ENCODE results near the gene FMN1.

Gene FMN1

GRCh38 chr15:33200903-33201302, 6.4 kb upstream of the FMN1 start:
- DNase-seq, result no peak

- no peak for DNase-seq
These were observed 5.9 kb upstream of the FMN1 start for GRCh38 chr15:33200444-33200843.

GRCh38 chr15:33198541-33198940, 4.0 kb upstream of the FMN1 start:
- DNase-seq, result no peak

DNA sequence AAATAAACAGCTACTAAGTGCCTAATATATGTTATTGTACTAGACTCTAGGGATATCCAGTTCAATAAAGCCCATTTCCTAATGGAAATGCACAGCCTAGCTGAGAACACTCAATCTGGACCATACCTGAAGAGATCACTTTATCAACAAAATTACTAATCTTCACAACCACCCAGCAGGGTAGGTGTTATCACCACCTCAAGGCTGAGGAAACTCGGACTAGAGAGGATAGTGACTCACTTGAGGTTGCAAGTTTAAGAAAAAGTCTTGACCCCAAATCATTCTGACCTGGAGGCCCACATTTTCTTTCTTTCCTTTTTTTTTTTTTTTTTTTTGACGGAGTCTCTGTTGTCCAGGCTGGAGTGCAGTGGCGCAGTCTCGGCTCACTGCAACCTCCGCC, 3.1 kb upstream of the FMN1 start:
- DNase-seq, result no peak

DNA sequence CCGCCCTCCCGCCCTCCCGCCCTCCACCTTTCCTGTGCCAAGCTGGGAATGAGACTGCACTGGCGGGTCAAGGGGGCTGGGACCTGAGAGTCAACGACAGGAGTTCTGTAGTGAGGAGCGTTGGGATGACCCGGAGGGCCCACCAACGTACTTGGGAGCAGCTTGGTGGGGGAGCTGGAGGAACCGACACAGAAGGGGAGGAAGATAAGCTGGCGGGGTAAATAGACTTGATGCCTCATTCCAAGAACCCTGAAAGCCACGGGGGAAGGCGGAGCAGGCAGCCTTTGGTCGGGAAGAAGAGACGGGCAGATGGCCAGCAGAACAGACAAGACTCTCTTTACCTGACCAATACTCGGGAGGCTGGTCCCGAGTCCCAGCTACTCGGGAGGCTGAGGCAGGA, 277 bp downstream of the FMN1 start:
- DNase-seq, result no peak

- DNase-seq, result no peak
These were observed 2.9 kb downstream of the FMN1 start for GRCh38 chr15:33191591-33191990.

DNA sequence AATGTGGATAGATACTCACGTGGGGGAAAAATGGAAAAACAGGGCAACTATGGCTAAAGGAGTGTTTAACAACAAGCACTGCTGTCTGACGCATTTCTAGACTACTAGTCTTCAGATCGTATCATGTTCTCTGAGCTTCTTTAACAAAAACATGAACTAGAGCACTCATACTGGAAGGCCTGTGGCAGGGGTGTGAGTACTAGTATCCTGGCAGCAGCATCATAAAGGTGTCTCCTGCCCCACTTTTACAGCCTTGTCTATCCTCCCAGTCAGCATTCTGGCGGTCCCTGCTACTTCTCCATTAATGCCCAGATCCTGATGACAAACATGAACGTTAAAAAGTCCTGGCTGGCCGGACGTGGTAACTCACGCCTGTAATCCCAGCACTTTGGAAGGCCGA, 4.0 kb downstream of the FMN1 start:
- no peak for DNase-seq

- no peak for DNase-seq
These were observed 5.8 kb downstream of the FMN1 start for GRCh38 chr15:33188641-33189257.

- no peak for DNase-seq
These were observed 6.4 kb downstream of the FMN1 start for GRCh38 chr15:33188159-33188558.

DNA sequence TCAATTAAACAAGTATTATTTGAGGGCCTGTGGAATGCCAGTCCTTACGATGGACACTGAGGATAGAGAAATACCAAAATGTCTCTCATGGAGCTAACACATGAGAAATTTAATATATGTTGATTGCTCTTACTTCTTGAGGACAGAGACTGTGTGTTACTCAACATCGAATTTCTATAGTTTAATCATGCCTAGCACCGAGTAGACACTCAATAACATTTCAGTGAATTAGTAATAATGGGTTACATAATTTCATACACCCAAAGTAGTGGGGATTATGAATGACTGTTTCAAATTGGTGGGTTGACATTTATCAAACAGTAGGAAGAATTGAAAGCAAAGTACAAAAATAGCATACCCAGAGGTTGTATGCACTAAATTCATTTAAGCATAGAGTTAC, 11.2 kb downstream of the FMN1 start:
- no peak for DNase-seq

GRCh38 chr15:33182926-33183325, 11.6 kb downstream of the FMN1 start:
- no peak for DNase-seq

DNA sequence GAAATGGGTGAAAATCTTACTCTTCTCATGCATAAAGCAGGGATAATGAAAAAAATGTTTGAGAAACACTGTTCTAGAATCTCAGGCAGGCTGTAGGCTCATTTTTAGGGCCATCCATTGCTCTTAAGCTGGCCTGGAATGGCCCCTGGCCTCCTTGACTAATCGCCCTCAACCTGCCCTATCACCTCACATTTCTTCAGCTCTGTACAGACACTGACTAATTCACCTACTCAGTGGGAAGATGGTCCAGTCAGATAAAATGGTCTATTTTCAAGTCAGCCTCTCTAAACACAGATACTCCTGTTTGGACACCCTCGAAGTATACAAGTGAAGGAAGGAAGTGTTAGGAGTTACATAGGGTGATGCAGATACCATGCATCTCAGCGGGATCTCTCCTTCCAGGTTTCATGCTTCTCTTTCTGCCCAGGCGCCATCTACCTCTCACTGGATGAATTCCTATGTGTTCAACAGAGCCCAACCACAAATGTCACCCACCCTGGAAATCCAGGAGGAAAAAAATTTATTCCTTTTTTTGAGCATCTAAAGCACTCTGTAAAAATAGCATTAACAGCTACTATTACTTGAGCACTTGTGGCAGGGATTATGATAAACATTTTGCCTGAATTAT, 12.1 kb downstream of the FMN1 start:
- DNase-seq, result no peak

- no peak for DNase-seq
These were observed 14.6 kb downstream of the FMN1 start for GRCh38 chr15:33179874-33180273.

- no peak for DNase-seq
These were observed 23.3 kb downstream of the FMN1 start for GRCh38 chr15:33171202-33171601.

GRCh38 chr15:33169625-33170024, 24.9 kb downstream of the FMN1 start:
- no peak for DNase-seq

GRCh38 chr15:33168444-33168843, 26.1 kb downstream of the FMN1 start:
- DNase-seq, result no peak

- DNase-seq, result no peak
These were observed 30.7 kb downstream of the FMN1 start for GRCh38 chr15:33163816-33164215.

DNA sequence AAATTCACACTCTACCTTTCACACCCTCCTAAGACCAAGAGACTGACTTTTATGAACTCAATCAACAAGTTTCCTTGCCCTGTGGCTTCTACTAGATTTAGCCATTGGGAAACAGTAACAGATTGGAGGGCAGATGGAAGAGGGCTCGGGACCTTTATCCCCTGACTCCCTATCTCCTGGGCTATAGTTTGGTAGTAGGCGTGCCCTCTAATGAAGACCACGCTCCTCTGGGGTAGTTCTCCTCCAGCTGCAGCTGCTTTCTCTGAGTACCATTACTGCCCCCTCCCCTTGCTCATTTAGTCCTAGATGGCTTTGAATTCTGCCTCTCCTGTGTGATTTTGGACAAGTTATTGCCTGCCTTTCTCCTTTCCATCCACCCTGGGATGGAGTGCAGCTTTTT, 33.3 kb downstream of the FMN1 start:
- DNase-seq, result peak; percentile 1

DNA sequence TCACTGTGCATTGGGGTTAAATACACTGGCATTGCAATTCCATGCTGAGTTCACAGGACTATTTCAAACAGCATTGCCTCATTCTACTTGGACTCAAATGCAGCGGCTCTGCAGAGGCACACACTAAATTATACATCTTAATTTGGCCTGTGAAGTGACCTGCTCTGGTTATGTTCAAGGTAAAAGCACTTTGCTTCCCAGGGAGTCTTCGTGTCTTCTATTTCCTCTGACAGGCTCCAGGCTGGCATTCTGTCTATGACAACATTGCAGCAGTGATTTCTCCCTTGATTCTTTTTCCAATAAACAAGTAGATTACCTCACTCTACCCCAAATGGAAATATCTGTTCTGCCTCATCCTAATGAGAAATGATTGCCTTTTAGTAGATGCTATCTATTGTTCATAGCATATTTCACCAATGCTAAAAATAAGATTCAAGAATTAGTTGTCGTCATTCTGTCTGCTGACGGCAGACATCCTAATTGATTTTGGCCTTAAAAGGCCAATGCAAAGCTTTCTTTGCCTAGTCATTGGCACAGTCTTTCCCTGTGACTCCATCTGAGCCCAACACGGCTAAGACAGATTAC, 33.8 kb downstream of the FMN1 start:
- no peak for DNase-seq

DNA sequence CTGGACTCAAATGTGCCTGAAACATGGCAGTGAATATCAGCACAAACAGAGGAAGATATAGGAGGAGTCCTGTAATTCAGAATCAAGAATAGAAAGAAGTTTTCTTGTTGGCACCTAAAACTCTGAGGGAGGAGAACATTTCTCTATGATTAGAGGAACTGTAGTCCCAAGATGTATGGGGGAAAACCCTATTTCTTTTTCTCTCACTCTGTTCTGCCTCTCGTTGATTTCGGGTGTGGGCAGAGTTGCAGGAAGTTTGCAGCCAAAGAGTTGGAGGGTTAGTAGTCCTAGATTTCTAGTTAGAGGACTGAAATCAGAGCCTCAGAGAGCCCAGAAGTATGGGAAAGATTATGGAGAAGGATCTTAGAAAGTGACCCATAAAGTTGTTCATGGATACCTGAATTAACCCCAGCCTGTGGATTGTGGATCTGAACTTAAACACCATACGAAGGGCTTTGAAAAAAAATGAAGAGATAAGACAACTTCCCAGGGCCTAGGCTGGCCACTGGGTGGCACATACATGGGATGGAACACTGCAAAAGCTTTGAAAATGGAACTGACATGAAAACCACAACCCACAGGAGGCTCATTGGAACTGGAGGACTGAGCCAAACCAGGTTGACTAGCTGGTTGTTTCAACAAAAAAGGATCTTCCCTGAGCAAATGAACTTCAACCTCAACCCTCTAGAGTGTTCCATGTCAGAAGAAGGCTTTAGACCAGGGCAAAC, 34.6 kb downstream of the FMN1 start:
- no peak for DNase-seq

DNA sequence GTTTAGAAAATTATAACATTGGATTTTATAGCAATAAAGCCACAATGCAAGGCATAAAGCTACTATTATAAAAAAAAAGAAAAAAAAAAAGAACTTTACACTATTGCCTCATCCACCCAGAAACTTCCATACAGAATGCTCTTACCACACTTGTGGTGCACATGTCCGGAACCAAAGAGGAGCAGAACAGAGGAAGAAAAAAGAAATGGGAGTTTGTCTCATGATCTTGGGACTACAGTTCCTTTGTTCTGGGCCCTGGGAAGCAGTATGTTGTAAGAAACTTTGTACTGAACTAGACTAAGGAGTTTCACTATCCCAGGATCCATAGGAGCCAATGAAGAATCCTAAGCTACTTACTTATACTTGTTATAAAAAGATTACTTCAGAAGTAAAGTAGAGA, 36.1 kb downstream of the FMN1 start:
- no peak for DNase-seq

DNA sequence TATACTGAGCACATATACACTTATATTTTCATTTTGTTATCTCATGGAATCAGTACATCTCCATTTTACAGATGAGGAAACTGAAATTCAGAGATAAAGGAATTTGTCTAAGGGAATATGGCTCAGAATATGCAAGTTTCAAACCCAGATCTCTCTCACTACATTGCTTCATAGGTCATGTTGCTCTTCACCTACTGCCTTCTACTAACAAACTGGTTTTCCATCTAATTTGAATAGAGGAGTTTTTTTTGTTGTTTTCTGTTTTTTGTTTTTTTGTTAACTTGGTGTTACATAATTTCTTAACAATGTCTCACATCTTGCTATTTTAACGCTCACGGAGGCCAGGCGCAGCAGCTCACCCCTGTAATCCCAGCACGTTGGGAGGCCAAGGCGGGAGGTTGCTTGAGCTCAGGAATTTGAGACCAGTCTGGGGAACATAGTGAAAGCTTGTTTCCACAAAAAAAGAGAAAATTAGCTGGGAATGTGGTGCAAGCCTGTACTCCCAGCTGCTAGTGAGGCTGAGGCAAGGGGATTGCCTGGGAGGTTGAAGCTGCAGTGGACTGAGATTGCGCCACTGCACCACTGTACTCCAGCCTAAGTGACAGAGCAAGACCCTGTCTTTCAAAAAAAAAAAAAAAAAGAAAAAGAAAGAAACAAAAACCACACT, 37.0 kb downstream of the FMN1 start:
- DNase-seq, result no peak

DNA sequence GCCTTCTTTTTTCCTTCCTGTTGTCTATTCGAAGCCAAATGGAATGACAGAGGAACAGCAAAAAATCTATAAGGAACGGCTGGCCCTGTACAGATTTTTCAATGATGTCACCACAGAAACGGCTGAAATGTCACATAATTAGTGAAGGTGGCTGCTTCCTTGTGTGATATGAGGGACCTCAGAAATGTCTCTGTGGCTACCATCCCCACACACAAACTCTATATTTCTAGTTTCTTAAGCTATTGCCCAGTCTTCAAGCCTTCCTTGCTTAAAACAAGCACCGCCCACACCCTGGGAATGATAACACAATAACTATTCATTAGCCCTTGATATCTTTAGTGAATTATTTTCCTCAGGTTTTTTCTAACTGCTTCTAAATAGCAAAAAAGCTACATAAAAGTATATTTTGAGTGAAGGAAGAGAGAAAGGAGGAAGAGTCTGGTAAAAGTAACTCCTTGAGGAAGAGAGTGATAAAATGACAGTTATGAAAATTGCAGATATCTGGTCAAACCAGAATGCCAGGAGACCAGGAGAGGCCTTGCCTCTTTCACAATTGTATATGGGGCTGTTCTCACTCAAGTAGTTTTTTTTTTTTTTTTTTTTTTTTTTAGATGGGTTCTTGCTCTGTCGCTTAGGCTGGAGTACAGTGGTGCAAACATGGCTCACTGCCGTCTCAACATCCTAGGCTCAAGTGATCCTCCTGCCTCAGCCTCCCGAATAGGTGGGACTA, 38.7 kb downstream of the FMN1 start:
- no peak for DNase-seq

Measured in NCI-H524 treated with DMSO at 0.1 percent for 48 hours (cell line).